ENCODE measurements around the gene RBM39. TPM values are rescaled to one million over a fixed set of nuclear protein-coding genes. Genes with fewer than 3 reads are reported as not detected.
A peak's percentile ranks its signal among the peaks of the same experiment; 100 is the strongest.

Gene RBM39
- total and polyA plus RNA-seq, 2 of the 13 experiments (the other 11 are each of a cell fraction or from before 2014, with no cell fraction given): 788 to 920 TPM

GRCh38 chr20:35715652-35716051, 26.4 kb downstream of the RBM39 start:
- no peaks in the 10 kb centered on the region for H3K27me3 ChIP-seq (ENCODE audit: control insufficient read depth in 1 of 2, insufficient read depth in 2 of 2, low read length in 2 of 2)
- no peak overlapping the region for H3K27ac ChIP-seq (ENCODE audit: extremely low read length, insufficient read depth, low read length)
- H3K4me1 ChIP-seq (ENCODE audit: insufficient read depth, low read length): peaks cover 5% of the 10 kb centered on the region; the same call in 1 of the 2 replicates
- no peak overlapping the region for H3K9ac ChIP-seq (ENCODE audit: insufficient read depth, low read depth, low read length)
- DNase-seq (ENCODE audit: low spot score): no peak
- peaks cover 72 to 94% of the 10 kb centered on the region in 2 experiments for H3K36me3 ChIP-seq (replicated peaks in 1 of 2; ENCODE audit: control insufficient read depth in 1 of 2, insufficient read depth in 2 of 2, low read length in 2 of 2)
- H3K9me3 ChIP-seq (ENCODE audit: low read length): no peaks in the 10 kb centered on the region
- POLR2A ChIA-PET: interaction anchor here (0.6 to 23.6 kb wide), 3 partner anchors 10 to 149 kb away, joined by 3 to 319 read pairs (median 57); partner anchors contain the start of genes NFS1 and ROMO1
- ATAC-seq: peak; percentile 4
- no peak for FAIRE-seq
- no peak overlapping the region for H2AFZ ChIP-seq (ENCODE audit: low read length)
- peaks cover 90% of the 10 kb centered on the region for H3K79me2 ChIP-seq (ENCODE audit: insufficient read depth, low read length)
- H3K4me2 ChIP-seq (ENCODE audit: low read depth, low read length): no peak overlapping the region
- CTCF ChIA-PET (ENCODE audit: low intra/inter-chr PET ratio, low total read pairs): no interaction called here
- H4K20me1 ChIP-seq (ENCODE audit: insufficient read depth, low read length): peaks cover 98% of the 10 kb centered on the region
- H3K4me3 ChIP-seq (replicated peaks in 1 of 3; ENCODE audit: insufficient read depth in 1 of 3, low read depth in 2 of 3, low read length in 3 of 3): no peak overlapping the region
- in situ Hi-C loops (cut with HindIII; ENCODE audit: extremely low pct_ligation_motif_present, low pct_unique_long_range_greater_than_20kb): no loop called here
- WGBS (ENCODE audit: low lambda C conversion rate): 96% methylated on average over 2 of the region's 2 CpGs
- no peak for TF ChIP-seq ZNF556 (CRISPR knock-in tag; IDR thresholded peaks at IDR 0.05; ENCODE audit: borderline replicate concordance)
- peak; percentile 59; the same call in 1 of the 2 replicates for TF ChIP-seq RBFOX2 (IDR thresholded peaks at IDR 0.05; ENCODE audit: low read depth, low read length)
- no peak for TF ChIP-seq ZNF724P (CRISPR knock-in tag; IDR thresholded peaks at IDR 0.05; ENCODE audit: borderline replicate concordance)
- no peak for TF ChIP-seq HDAC6 (IDR thresholded peaks at IDR 0.05; ENCODE audit: low read depth, low read length)
- peak; percentile 88 for TF ChIP-seq POLR2AphosphoS2 (IDR thresholded peaks at IDR 0.05; ENCODE audit: low read depth, low read length)
- TF ChIP-seq ZNF333 (CRISPR knock-in tag; IDR thresholded peaks at IDR 0.05; ENCODE audit: borderline replicate concordance): no peak
- no peak for TF ChIP-seq GATAD2A (CRISPR knock-in tag; IDR thresholded peaks at IDR 0.05)
- TF ChIP-seq ZBTB1 (CRISPR knock-in tag; IDR thresholded peaks at IDR 0.05; ENCODE audit: borderline replicate concordance): no peak
- peak; percentile 98 for TF ChIP-seq RBM22 (optimal IDR thresholded peaks at IDR 0.05; ENCODE audit: low read length)
- no peak for TF ChIP-seq HOXA3 (CRISPR knock-in tag; IDR thresholded peaks at IDR 0.05)
- no peak for TF ChIP-seq ZNF557 (CRISPR knock-in tag; IDR thresholded peaks at IDR 0.05)
- TF ChIP-seq, protein P1, sequence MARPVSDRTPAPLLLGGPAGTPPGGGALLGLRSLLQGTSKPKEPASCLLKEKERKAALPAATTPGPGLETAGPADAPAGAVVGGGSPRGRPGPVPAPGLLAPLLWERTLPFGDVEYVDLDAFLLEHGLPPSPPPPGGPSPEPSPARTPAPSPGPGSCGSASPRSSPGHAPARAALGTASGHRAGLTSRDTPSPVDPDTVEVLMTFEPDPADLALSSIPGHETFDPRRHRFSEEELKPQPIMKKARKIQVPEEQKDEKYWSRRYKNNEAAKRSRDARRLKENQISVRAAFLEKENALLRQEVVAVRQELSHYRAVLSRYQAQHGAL (CRISPR knock-in tag; IDR thresholded peaks at IDR 0.05; ENCODE audit: not compliant biosample characterization): no peak
- no peak for TF ChIP-seq BCL6 (CRISPR knock-in tag; IDR thresholded peaks at IDR 0.05)
- no peak for TF ChIP-seq ZNF652 (CRISPR knock-in tag; IDR thresholded peaks at IDR 0.05; ENCODE audit: borderline replicate concordance, low read depth)
- TF ChIP-seq ZMAT3 (CRISPR knock-in tag; conservative IDR thresholded peaks at IDR 0.05): no peak
- no TSS peak for BruUV-seq (replicated peaks)
- intact Hi-C loops (cut with micrococcal nuclease; ENCODE audit: unreplicated experiment): no loop called here
